AG04449 (cell line): ENCODE measurements around the gene SCYGR7.

Experiments
- CTCF ChIA-PET: fragments of 350-600 bp; formaldehyde crosslinking; extraction: SDS; loops from one replicate; lab custom pipeline; 2021; ENCODE audit warnings: antibody characterized with exemption; lab: Yijun Ruan, JAX
- POLR2A ChIA-PET: fragments of 400-600, 350-600 bp; formaldehyde crosslinking; extraction: SDS; loops from one replicate; lab custom pipeline; 2020; ENCODE audit warnings: antibody characterized with exemption, inconsistent platforms; lab: Yijun Ruan, JAX
- DNase-seq: peaks from one replicate; pipeline ENCODE4 v3.0.0-alpha.2; 2010; ENCODE audit warnings: low read depth, low spot score
- H3K4me3 ChIP-seq: 2 replicates; pipeline ENCODE4 v1.5.1; 2011; ENCODE audit warnings: low read depth, mild to moderate bottlenecking, control low read depth, low read length
- TF ChIP-seq, protein P1 (sequence below): IDR thresholded peaks from one replicate; pipeline ENCODE4 v1.5.1; 2011; ENCODE audit warnings: mild to moderate bottlenecking, moderate library complexity, low read length, control low read depth, inconsistent platforms; ENCODE audit not compliant: insufficient read depth; ENCODE audit errors: missing control alignments

SCYGR7 gene, protein sequence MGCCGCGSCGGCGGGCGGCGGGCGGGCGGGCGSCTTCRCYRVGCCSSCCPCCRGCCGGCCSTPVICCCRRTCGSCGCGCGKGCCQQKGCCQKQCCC

GRCh38 chr2:227728035-227728434 is at the start of gene SCYGR7:
Gene SCYGR7 (plus strand): TSS chr2:227728335. CDS start chr2:227728335, 0 bp downstream.
- CTCF ChIA-PET: interaction anchor here (1.1 kb wide), 1 partner anchor 38 kb away, joined by 3 read pairs; no protein-coding TSS in a partner anchor

DNA sequence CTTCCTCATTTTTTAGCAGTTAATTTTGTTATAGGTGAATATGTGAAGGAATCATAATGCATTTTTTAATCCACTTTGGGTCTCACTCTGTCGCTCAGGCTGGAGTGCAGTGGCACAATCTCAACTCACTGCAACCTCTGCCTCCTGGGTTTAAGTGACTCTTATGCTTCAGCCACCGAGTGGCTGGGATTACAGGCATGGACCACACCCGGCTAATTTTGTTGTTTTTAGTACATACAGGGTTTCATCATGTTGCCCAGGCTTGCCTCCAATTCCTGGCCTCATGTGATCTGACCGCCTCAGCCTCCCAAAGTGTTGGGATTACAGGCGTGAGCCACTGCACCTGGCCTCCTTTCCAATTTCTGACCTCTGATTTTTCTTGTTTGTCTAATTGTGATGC is 43.9 kb upstream of the SCYGR7 start:
- TF ChIP-seq, protein P1, sequence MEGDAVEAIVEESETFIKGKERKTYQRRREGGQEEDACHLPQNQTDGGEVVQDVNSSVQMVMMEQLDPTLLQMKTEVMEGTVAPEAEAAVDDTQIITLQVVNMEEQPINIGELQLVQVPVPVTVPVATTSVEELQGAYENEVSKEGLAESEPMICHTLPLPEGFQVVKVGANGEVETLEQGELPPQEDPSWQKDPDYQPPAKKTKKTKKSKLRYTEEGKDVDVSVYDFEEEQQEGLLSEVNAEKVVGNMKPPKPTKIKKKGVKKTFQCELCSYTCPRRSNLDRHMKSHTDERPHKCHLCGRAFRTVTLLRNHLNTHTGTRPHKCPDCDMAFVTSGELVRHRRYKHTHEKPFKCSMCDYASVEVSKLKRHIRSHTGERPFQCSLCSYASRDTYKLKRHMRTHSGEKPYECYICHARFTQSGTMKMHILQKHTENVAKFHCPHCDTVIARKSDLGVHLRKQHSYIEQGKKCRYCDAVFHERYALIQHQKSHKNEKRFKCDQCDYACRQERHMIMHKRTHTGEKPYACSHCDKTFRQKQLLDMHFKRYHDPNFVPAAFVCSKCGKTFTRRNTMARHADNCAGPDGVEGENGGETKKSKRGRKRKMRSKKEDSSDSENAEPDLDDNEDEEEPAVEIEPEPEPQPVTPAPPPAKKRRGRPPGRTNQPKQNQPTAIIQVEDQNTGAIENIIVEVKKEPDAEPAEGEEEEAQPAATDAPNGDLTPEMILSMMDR: no peak
- POLR2A ChIA-PET: no interaction called here
- CTCF ChIA-PET: no interaction called here

More at GRCh38 chr2:227728035-227728434, at the start of gene SCYGR7:
- DNase-seq: no peak
- POLR2A ChIA-PET: no interaction called here
- H3K4me3 ChIP-seq: no peak within 1 kb of the TSS
- TF ChIP-seq, protein P1: no peak

GRCh38 chr2:227687189-227687588 is 40.9 kb upstream of the SCYGR7 start:
- no peak overlapping the region for H3K4me3 ChIP-seq
- POLR2A ChIA-PET: no interaction called here
- CTCF ChIA-PET: no interaction called here
- no peak for DNase-seq
- TF ChIP-seq, protein P1: no peak

More for the DNA sequence above, 43.9 kb upstream of the SCYGR7 start:
- H3K4me3 ChIP-seq: no peak overlapping the region
- no peak for DNase-seq

GRCh38 chr2:227696990-227697679 is 31.0 kb upstream of the SCYGR7 start:
- ChIA-PET POLR2A (no interaction called here), CTCF (interaction anchor here (0.8 to 1.0 kb wide), 2 partner anchors 38 to 69 kb away, joined by 3 read pairs; no protein-coding TSS in a partner anchor)
- TF ChIP-seq, protein P1: no peak
- no peak overlapping the region for H3K4me3 ChIP-seq
- DNase-seq: no peak

DNA sequence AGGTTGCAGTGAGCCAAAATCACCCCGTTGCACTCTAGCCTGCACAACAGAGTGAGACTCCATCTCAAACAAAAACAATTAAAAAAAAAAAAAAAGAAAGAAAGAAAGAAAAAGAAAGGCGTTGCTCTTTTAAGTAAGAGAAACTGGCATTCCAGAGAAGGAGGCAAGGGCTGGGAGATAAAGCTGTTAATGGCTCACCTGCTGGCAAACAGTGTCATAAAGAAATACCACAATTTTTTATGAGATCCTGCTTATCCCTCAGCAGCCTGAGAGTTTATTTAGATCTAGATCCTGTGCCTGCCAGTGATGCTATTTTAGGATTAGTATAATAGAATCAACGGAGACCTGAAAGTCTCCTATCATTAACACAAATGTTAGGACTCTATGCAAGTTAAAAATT is 26.6 kb upstream of the SCYGR7 start:
- TF ChIP-seq, protein P1: no peak
- H3K4me3 ChIP-seq: no peak overlapping the region
- DNase-seq: no peak
- ChIA-PET POLR2A (no interaction called here), CTCF (no interaction called here)

GRCh38 chr2:227703280-227703732 is 24.8 kb upstream of the SCYGR7 start:
- ChIA-PET POLR2A (no interaction called here), CTCF (interaction anchor here (0.9 kb wide), 1 partner anchor 44 kb away, joined by 4 read pairs; no protein-coding TSS in a partner anchor)
- DNase-seq: no peak
- no peak overlapping the region for H3K4me3 ChIP-seq
- TF ChIP-seq, protein P1: no peak
